Islet of Langerhans (tissue), 1 donor: ENCODE data around the gene TBC1D1.

Experiments
- FAIRE-seq: peaks from one replicate; lab custom pipeline; 2011; peaks lifted over from hg19 to GRCh38; lab: Jason Lieb, UNC

TBC1D1 gene

GRCh38 chr4:38056011-38056685 is 165.3 kb downstream of the TBC1D1 start:
- FAIRE-seq = no peak

- no peak for FAIRE-seq
These were observed 167.3 kb downstream of the TBC1D1 start for GRCh38 chr4:38058151-38058550.

- no peak for FAIRE-seq
These were observed 170.0 kb downstream of the TBC1D1 start for GRCh38 chr4:38060829-38061431.

GRCh38 chr4:38062088-38062775 is 171.3 kb downstream of the TBC1D1 start:
- FAIRE-seq = peak; percentile 99

GRCh38 chr4:38062776-38063097 is 171.9 kb downstream of the TBC1D1 start:
- no peak for FAIRE-seq

- no peak for FAIRE-seq
These were observed 174.3 kb downstream of the TBC1D1 start for GRCh38 chr4:38065176-38065575.

- FAIRE-seq = no peak
These were observed 175.0 kb downstream of the TBC1D1 start for GRCh38 chr4:38065900-38066299.

GRCh38 chr4:38067499-38067898 is 176.6 kb downstream of the TBC1D1 start:
- no peak for FAIRE-seq

- no peak for FAIRE-seq
These were observed 177.2 kb downstream of the TBC1D1 start for GRCh38 chr4:38068107-38068506.

- FAIRE-seq = peak; percentile 99
These were observed 178.4 kb downstream of the TBC1D1 start for GRCh38 chr4:38069271-38069760.

GRCh38 chr4:38071801-38072431 is 181.0 kb downstream of the TBC1D1 start:
- FAIRE-seq = no peak

GRCh38 chr4:38072578-38072977 is 181.7 kb downstream of the TBC1D1 start:
- no peak for FAIRE-seq

GRCh38 chr4:38073596-38074234 is 182.8 kb downstream of the TBC1D1 start:
- FAIRE-seq = no peak

GRCh38 chr4:38075370-38076152 is 184.7 kb downstream of the TBC1D1 start:
- no peak for FAIRE-seq

GRCh38 chr4:38076153-38076669 is 185.3 kb downstream of the TBC1D1 start:
- FAIRE-seq = no peak

GRCh38 chr4:38077791-38078489 is 187.1 kb downstream of the TBC1D1 start:
- no peak for FAIRE-seq

GRCh38 chr4:38078590-38079421 is 187.9 kb downstream of the TBC1D1 start:
- no peak for FAIRE-seq

GRCh38 chr4:38080061-38080974 is 189.4 kb downstream of the TBC1D1 start:
- FAIRE-seq = no peak

- no peak for FAIRE-seq
These were observed 191.1 kb downstream of the TBC1D1 start for GRCh38 chr4:38082021-38082420.
